AG08395 (cell line): ENCODE results near the gene XYLT1.
"Not testable (repeated sequence)": the region's sequence is repeated elsewhere in the genome, so short reads cannot be mapped to it uniquely, and the experiment has no call there.

Source experiments
- DNase-seq: peaks from one replicate; pipeline ENCODE4 v3.0.0; 2012; ENCODE audit warnings: mixed read lengths, low spot score

Gene XYLT1, protein sequence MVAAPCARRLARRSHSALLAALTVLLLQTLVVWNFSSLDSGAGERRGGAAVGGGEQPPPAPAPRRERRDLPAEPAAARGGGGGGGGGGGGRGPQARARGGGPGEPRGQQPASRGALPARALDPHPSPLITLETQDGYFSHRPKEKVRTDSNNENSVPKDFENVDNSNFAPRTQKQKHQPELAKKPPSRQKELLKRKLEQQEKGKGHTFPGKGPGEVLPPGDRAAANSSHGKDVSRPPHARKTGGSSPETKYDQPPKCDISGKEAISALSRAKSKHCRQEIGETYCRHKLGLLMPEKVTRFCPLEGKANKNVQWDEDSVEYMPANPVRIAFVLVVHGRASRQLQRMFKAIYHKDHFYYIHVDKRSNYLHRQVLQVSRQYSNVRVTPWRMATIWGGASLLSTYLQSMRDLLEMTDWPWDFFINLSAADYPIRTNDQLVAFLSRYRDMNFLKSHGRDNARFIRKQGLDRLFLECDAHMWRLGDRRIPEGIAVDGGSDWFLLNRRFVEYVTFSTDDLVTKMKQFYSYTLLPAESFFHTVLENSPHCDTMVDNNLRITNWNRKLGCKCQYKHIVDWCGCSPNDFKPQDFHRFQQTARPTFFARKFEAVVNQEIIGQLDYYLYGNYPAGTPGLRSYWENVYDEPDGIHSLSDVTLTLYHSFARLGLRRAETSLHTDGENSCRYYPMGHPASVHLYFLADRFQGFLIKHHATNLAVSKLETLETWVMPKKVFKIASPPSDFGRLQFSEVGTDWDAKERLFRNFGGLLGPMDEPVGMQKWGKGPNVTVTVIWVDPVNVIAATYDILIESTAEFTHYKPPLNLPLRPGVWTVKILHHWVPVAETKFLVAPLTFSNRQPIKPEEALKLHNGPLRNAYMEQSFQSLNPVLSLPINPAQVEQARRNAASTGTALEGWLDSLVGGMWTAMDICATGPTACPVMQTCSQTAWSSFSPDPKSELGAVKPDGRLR

DNA sequence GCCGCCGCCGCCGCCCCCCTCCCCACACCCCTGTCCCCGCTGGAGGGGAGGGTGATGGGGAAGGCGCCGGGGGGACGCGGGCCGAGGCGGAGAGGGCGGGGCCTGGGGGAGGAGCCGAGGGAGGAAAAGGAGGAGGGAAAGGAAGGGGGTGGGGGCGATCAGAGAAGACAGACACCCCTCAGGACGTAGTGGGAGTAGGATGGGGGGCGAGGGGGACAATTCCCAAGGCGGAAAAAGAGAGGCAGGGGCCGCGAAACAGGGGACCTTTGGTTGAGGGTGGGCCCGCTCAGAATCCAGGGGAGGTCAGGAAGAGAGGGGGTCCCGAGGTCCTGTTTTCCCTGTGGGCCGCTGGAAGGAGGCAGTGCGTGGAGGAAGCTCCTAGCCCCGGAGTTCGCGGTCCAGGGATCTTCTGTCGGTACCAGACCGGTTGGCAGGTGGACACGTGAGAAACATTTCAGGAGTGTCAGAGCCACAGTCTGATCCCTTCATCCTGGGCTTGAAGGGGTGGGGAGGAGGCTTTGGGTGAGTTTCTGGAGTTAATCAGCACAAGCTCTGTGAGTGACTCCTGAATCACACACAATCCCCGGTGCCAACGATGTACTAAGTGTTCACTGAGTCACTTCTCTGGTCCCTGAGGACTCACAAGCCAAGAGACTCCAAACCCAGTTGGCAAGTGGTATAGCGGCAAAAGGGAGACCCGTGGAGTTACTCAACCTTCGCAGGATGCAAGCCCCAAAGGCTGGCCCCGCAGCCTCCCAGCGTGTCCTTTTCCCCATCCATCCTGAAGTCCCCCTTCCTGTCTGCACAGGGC, at the start of gene XYLT1:
Gene XYLT1, minus strand, starts transcription at position 53 of the 811 bp plus-strand sequence. CDS start 164 bp downstream, outside the sequence.
- DNase-seq: peak; percentile 96

DNA sequence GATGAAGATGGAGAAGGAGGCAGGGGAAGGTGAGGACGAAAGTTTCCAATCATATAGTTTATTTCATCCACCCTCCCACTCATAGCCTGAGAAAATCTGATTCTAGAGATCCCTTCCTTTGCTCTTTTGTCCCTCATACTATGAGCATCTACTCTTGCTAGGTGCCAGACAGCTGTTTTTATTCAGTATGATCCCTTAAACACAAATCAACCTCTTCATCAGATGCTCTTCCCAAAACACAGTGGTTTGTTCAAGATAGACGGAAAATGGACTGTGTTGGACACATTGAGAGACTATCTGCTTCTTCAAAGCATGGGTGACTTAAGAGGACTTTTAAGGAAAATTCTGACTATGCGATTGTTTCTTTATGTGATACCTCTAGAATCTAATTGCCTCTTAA, 49.4 kb upstream of the XYLT1 start:
- DNase-seq: no peak

DNA sequence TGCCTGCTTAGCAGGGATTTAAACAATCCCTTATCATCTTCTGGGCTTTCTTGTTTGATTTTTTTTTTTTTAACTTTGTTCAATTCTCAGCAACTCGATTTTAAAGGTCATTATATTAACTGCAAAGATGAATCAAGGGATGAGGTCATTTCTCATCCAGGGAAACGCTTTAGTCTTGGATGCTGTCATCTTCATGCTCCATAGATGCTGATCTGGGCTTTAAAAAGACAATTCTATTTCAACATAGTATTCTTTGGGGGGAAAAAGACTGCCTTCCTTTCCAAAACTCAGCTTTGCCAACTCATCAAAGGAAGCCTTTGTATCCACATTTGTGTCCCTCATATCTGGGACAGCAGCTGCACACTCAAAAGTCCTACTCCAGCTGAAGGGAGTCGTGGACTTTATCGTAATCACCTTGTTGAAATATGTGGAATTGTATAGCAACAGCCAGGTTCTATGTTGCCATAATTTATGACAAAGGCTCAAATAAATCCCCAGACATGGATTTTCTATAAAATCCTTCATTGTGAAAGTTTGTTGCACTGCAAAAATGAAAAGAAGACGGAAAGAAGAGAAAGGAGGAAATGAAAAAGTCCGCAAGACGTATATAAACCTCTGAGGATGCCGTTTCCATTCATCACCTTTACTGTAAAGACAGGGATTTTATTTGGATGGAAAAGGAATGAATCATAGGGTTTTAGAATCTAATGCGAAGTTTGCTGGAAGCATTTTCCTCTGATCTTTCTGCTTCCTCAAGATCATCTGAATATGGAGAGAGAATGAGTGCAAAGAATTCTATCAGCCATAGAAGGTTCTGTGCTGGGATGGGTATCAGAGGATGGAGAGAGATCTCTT, 48.6 kb upstream of the XYLT1 start:
- peak; percentile 49 for DNase-seq

- no peak for DNase-seq
Observed at GRCh38 chr16:17518441-17518840, 47.7 kb upstream of the XYLT1 start.

DNA sequence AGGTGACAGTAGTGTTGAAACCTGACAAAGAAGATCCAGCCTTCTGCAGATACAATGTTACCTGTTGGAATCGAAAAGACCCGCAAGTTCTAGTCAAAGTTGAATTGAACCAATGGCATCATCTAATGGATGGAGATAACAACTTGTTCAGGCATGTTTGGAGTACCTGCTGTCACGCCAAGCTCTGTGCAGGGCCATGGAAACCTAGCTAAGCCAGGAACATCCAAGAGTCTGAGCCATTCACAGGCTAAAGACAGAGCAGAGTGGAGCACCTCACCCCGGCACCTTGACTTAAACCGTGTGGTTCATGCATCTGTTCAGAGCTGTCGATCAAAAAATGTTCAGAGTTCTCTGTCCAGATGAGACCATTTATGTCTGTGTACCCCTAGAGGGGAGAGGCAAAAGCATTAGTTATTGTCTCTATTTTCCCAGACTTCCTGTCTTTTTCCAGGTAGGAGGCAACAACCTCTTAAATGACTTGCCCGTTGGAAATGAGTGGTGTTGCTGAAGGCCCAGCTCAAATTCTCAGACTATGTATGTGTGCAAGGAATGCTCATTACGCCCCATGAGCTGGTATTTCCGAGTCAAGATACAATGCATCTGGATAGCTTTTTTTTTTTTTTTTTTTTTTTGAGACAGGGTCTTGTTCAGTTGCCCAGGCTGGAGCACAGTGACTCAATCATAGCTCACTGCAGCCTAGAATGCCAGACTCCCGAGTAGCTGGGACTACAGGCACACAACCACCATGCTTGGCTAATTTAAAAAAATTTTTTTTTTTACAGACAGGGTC, 44.9 kb upstream of the XYLT1 start:
- peak; percentile 78 for DNase-seq

DNA sequence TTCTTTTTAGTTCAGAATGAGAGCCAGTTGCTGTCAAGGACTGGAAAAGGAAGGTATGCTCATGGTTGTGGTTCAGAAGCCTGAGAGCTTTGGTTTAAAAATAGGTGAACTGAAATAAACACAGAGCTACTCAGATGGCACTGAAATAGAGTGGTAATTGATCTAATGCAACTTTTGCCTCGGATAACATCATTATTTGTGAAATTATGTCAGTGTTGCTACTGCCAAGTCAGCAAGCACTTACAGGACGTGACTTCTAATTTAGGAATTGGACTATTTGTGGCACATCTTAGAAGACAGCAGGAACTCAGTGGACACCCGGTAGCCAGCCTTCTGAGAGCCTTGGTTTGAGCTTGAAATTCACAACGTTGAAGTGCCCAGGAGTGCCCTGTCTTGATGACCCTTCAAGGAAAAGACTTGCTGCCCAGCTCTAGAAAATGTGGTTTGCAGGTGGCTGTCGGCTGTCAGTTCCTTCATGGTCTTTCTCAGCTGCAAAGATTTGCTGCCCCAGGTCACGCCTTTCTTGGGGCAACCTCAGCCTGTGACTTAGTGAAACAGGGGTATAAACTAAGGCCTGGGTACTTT, 42.0 kb upstream of the XYLT1 start:
- peak; percentile 50 for DNase-seq

DNA sequence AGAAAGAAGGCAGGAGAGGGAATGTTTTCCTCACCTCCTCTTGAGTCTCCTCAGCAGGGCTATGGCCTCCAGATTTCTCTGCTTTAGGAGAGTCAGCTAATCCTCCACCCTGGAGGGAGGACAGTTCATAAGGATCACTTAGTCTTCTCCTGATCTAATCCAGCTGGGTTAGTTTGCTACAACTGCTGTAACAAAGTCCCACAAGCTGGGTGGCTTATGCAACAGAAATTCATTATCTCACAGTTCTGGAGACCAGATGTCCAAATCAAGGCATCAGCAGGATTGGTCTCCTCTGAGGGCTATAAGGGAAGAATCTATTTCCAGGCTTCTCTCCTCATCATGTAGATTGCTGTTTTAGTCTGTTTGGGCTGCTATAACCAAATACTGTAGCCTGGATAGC, 40.6 kb upstream of the XYLT1 start:
- DNase-seq: peak; percentile 84

- DNase-seq: peak; percentile 63
Observed at GRCh38 chr16:17510567-17510966, 39.8 kb upstream of the XYLT1 start.

GRCh38 chr16:17509194-17509593, 38.4 kb upstream of the XYLT1 start:
- no peak for DNase-seq

- DNase-seq: no peak
Observed at GRCh38 chr16:17508303-17508702, 37.5 kb upstream of the XYLT1 start.

GRCh38 chr16:17507516-17507915, 36.8 kb upstream of the XYLT1 start:
- DNase-seq: not testable (repeated sequence)

DNA sequence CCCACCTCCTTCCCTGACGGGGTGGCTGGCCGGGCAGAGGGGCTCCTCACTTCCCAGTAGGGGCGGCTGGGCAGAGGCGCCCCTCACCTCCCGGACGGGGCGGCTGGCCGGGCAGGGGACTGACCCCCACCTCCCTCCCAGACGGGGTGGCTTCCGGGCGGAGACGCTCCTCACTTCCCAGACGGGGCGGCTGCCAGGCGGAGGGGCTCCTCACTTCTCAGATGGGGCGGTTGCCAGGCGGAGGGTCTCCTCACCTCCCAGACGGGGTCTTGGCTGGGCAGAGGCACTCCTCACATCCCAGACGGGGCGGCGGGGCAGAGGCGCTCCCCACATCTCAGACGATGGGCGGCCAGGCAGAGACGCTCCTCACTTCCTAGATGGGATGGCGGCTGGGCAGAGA, 35.1 kb upstream of the XYLT1 start:
- DNase-seq: not testable (repeated sequence)

DNA sequence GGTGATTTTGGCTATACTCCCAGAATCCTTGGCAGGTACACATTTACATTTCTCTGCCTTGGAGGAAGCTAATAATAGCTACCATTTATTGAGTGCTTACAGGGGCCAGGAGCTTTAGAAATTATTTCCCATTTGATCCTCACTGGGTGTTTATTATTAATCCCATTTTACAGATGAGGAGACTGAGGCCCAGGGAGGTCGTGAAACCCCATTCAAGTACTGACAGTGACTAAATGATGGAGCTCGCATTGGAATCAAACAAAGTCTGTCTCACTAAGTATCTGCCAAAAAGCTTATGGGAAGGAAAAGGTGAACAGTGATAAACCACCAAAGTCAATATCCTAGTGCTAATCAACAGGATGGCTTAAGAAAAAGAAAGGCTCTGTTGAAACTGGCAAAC, 33.3 kb upstream of the XYLT1 start:
- DNase-seq: no peak

DNA sequence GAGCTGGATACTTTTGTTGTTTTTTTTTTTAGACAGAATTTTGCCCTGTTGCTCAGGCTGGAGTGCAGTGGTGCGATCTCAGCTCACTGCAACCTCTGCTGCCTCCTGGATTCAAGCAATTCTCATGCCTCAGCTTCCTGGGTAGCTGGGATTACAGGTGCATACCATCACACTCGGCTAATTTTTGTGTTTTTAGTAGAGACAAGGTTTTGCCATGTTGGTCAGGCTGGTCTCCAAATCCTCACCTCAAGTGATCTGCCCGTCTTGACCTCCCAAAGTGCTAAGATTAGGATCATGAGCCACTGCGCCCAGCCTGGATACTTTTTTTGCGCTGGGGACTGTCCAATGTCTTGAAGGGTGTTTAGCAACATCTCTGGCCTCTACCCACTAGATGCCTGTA, 32.6 kb upstream of the XYLT1 start:
- no peak for DNase-seq

DNA sequence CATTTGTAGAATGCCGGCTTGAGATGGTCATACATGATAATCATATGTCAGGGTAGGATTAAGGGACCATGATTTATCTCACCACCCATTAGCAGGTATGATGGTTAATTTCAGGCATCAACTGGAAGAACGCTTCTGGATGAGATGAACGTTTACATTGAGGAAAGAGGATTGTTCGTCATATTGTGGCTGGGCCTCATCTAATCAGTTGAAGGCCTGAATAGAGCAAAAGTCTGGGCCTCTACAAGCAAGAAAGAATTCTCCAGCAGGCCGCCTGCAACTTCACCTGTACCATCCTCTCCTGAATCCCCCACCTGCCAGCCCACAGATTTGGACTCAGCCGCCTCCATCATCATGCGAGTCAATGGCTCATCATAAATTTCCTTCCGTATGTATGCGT, 30.6 kb upstream of the XYLT1 start:
- no peak for DNase-seq

GRCh38 chr16:17499223-17499902, 28.6 kb upstream of the XYLT1 start:
- DNase-seq: peak; percentile 41

DNA sequence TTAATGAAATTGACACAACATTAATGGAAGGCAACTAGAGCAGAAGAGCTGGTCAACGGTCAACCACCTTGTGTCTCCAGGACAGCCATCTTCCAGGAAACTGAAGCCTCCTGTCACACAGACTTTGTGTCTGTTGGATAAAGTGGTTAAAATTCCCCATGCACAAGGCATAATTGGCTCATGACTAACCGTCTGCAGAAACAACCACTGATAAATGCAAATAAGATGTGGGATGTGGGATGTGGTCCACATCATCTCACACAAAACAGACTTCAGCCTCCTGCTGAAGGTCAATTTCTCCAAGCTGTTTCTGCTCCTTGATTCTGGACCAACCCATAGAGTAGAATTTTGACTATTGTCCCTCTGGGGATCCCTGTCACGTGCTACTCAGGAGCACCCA, 26.9 kb upstream of the XYLT1 start:
- DNase-seq: peak; percentile 69

DNA sequence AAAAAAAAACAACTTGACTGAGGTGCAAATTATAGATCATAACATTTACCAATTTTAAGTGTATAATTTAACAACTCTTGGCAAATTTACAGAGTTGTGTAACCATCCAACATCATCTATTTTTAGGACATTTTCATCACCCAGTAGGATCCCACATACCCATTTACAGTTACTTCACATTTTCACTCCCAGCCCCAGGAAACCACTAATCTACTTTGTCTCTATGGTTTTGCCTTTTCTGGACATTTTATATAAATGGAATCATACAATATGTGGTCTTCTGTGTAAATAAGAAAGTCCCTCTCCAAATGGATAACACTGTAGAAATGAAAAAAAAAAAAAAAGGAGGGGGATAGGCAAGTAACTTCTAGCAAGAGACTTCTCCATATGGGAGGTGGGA, 26.1 kb upstream of the XYLT1 start:
- no peak for DNase-seq

DNA sequence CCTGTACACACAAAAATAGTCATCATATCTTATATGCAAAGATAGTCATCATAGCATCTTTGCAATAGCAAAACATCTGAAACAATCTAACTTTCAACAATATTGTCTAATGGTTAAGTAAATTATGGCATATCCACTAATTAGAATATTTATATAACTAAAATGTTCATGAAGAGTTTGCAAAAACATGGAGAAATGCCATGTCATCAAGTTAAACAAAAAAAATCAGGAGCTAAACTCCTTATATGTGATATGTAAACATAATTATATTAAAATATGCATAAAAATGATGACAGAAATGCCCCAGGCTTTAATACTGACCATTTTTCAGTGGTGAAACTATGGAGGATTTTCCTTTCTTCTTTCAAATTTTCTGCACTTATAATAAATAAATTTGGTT, 22.3 kb upstream of the XYLT1 start:
- DNase-seq: no peak
